ENCODE data around the gene GALNT6. TPM values are rescaled to one million over a fixed set of nuclear protein-coding genes. Genes with fewer than 3 reads are reported as not detected.
A peak's percentile ranks its signal among the peaks of the same experiment; 100 is the strongest.

GALNT6 gene
- total RNA-seq, 2 donors from 2014 or later = 24.7 to 27.1 TPM

DNA sequence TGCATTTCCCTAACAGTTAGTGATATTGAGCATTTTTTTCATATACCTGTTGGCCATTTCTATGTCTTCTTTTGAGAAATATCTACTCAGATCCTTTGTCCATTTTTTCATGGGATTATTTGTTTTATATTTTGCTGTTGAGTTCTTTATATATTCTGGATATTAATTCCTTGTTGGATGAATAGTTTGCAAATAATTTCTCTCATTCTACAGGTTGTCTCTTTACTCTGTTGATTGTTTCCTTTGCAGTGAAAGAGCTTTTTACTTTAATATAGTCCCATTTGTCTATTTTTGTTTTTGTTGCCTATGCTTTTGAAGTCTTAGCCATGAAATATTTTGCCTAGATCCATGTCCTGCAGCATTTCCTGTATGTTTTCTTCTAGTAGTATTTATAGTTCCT, 21.9 kb upstream of the GALNT6 start:
- TF ChIP-seq, protein P1, sequence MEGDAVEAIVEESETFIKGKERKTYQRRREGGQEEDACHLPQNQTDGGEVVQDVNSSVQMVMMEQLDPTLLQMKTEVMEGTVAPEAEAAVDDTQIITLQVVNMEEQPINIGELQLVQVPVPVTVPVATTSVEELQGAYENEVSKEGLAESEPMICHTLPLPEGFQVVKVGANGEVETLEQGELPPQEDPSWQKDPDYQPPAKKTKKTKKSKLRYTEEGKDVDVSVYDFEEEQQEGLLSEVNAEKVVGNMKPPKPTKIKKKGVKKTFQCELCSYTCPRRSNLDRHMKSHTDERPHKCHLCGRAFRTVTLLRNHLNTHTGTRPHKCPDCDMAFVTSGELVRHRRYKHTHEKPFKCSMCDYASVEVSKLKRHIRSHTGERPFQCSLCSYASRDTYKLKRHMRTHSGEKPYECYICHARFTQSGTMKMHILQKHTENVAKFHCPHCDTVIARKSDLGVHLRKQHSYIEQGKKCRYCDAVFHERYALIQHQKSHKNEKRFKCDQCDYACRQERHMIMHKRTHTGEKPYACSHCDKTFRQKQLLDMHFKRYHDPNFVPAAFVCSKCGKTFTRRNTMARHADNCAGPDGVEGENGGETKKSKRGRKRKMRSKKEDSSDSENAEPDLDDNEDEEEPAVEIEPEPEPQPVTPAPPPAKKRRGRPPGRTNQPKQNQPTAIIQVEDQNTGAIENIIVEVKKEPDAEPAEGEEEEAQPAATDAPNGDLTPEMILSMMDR (IDR thresholded peaks at IDR 0.05) = no peak
- Histone ChIP-seq H3K27me3 (no peaks in the 10 kb centered on the region), H3K36me3 (no peaks in the 10 kb centered on the region), H3K4me1 (no peaks in the 10 kb centered on the region), H3K4me3 (no peak overlapping the region), H3K27ac (no peak overlapping the region), H3K9ac (ENCODE audit: low read depth in 2 of 2, low read length in 2 of 2) (no peak overlapping the region), H3K9me3 (no peaks in the 10 kb centered on the region)
- intact Hi-C loops (cut with DNase I) = no loop called here
- DNase-seq = no peak

DNA sequence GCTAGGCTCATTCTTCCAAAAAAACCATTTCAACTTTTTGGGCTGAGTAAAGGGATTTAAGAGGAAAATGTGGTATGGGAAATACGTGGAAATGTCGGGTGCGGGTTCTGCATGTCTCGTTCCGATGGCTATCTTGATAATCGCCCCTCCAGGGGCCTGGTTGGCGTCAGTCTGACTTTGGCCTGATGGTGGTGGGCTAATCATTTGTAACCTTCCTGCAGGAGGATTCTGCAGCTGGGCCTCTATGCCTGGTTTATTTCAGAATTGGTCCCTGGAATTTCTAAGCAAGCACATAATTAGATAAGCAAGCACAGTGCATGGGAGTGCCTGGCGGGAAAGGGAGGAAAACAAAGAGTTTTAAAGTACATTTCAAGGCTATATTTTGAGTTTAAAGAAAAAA, 18.6 kb upstream of the GALNT6 start:
- Histone ChIP-seq H3K27ac (no peak overlapping the region), H3K4me3 (no peak overlapping the region), H3K4me1 (no peaks in the 10 kb centered on the region), H3K9ac (ENCODE audit: low read depth in 2 of 2, low read length in 2 of 2) (no peak overlapping the region), H3K36me3 (no peaks in the 10 kb centered on the region), H3K9me3 (no peaks in the 10 kb centered on the region), H3K27me3 (no peaks in the 10 kb centered on the region)
- TF ChIP-seq, protein P1 (IDR thresholded peaks at IDR 0.05) = no peak
- intact Hi-C loops (cut with DNase I) = no loop called here
- DNase-seq = no peak

DNA sequence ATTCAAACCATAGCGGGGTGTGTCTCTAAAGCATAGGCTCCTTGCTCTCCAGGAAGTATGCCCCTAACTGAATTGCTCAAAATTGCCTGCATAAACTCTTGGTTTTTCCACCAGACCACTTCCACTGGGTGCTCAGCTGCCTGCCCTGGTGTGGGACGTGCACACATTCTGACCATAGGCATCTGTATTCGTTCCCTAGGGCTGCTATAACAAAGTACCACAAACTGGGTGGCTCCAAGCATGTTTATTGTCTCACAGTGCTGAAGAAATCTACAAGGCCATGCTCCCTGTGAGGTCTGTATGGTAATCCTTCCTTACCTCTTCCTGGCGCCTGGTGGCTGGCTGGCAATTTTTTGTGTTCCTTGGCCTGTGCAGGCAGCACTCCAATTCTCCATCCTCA, 16.4 kb upstream of the GALNT6 start:
- H3K36me3 ChIP-seq = no peaks in the 10 kb centered on the region
- H3K9me3 ChIP-seq = no peaks in the 10 kb centered on the region
- intact Hi-C loops (cut with DNase I) = no loop called here
- H3K9ac ChIP-seq (ENCODE audit: low read depth in 2 of 2, low read length in 2 of 2) = no peak overlapping the region
- no peaks in the 10 kb centered on the region for H3K27me3 ChIP-seq
- H3K4me1 ChIP-seq = no peaks in the 10 kb centered on the region
- H3K27ac ChIP-seq = no peak overlapping the region
- no peak overlapping the region for H3K4me3 ChIP-seq
- DNase-seq = no peak
- TF ChIP-seq, protein P1 (IDR thresholded peaks at IDR 0.05) = no peak

DNA sequence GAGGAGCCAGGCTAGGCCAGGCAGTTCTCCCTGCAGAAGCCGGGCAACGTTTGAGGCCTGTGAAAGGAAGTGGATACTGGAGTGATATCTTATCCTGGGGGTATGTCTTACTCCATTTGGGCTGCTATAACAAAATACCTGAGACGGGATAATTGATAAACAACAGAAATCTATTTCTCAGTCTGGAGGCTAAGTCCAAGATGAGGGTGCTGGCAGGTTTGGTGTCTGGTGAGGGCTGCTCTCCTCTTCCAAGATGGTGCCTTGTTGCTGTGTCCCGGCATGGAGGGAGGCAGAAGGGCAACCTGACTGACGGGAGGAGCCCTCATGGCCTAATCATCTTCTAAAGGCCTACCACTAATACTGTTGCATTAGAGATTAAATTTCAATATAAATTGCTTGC, 15.7 kb upstream of the GALNT6 start:
- Histone ChIP-seq H3K4me1 (no peaks in the 10 kb centered on the region), H3K27ac (peak overlapping the region; percentile 45), H3K36me3 (no peaks in the 10 kb centered on the region), H3K9me3 (no peaks in the 10 kb centered on the region), H3K27me3 (no peaks in the 10 kb centered on the region), H3K9ac (ENCODE audit: low read depth in 2 of 2, low read length in 2 of 2) (peak overlapping the region in 1 of 2 donors; percentile 31), H3K4me3 (no peak overlapping the region)
- TF ChIP-seq, protein P1 (IDR thresholded peaks at IDR 0.05) = no peak
- intact Hi-C loops (cut with DNase I) = no loop called here
- DNase-seq = no peak

DNA sequence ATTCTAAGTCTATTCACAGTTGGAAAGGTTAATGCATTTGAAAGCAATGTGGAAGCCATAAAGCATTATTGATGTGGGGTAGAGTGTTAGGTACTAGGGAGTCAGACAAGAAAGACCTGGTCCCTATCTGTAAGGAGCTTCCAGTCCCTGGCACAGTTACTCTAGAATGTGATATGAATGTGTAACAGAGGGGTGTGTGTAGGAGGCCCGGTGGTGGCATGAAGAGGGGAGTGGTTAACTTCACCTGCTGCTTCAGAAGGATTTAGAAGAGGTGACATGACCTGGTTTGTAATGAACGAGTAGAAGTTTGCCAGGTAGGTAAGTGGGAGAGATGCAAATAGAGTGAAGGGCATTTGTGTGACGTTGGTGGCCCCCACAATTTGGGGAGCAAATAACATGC, 15.1 kb upstream of the GALNT6 start:
- Histone ChIP-seq H3K36me3 (no peaks in the 10 kb centered on the region), H3K9me3 (no peaks in the 10 kb centered on the region), H3K4me1 (no peaks in the 10 kb centered on the region), H3K27me3 (no peaks in the 10 kb centered on the region), H3K4me3 (no peak overlapping the region), H3K9ac (ENCODE audit: low read depth in 2 of 2, low read length in 2 of 2) (peak overlapping the region in 1 of 2 donors; percentile 31), H3K27ac (peak overlapping the region; percentile 45)
- intact Hi-C loops (cut with DNase I) = no loop called here
- DNase-seq = no peak
- TF ChIP-seq, protein P1 (IDR thresholded peaks at IDR 0.05) = no peak

DNA sequence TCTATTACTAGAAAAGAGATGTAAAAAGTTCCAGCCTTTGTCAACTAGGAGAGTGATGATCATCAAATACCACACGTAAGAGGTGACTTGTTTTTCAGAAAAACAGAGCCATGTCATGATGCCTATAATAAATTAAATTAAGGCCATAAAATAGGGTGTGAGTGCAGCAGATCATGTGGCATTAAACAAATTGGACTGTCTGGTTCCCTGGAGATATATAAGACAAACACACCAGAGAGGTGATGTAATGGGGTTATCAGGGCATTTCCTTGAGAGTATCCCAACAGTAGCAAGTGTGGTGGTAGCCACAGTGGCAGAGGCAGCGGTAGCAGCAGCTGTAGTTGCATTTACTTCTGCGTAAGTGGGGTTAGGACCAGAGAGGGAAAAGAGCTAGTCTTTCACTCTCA, 14.6 kb upstream of the GALNT6 start:
- intact Hi-C loops (cut with DNase I) = no loop called here
- no peak overlapping the region for H3K4me3 ChIP-seq
- DNase-seq = no peak
- TF ChIP-seq, protein P1 (IDR thresholded peaks at IDR 0.05) = no peak
- no peaks in the 10 kb centered on the region for H3K4me1 ChIP-seq
- peak overlapping the region; percentile 45 for H3K27ac ChIP-seq
- no peaks in the 10 kb centered on the region for H3K36me3 ChIP-seq
- no peaks in the 10 kb centered on the region for H3K27me3 ChIP-seq
- H3K9ac ChIP-seq (ENCODE audit: low read depth in 2 of 2, low read length in 2 of 2) = no peak overlapping the region
- H3K9me3 ChIP-seq = no peaks in the 10 kb centered on the region

Measured in colonic mucosa (tissue), 4 donors.